Measurements from ENCODE around the gene FHL1.
A peak's percentile ranks its signal among the peaks of the same experiment; 100 is the strongest.

The FHL1 gene

DNA sequence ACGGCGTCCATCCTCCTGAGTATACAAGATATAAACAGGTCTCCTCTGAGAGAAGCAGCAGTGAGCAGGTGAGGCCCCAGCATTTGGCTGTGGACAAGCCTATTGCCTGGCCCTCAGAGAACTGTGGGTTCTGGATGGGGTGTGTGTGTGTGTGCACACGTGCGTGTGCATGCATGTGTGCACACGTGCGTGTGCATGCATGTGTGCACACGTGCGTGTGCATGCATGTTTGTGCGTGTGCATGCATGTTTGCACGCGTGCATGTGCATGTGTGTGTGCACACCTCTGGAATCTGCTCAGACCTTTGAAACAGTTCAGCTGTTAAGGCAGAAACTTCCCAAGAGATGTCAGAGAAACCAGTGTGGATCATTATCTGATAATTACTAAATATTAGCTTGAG is 22.2 kb upstream of the FHL1 start:
- Histone ChIP-seq H3K36me3 (ENCODE audit: control insufficient read depth in 1 of 2, insufficient read depth in 2 of 2, low read length in 2 of 2) (no peaks in the 10 kb centered on the region), H3K9me3 (ENCODE audit: control insufficient read depth in 1 of 2, low read length in 2 of 2) (no peaks in the 10 kb centered on the region), H3K4me3 (ENCODE audit: low read depth in 1 of 2, low read length in 2 of 2) (no peak overlapping the region), H3K27me3 (ENCODE audit: low read depth, low read length) (no peaks in the 10 kb centered on the region), H3K27ac (ENCODE audit: low read length) (no peak overlapping the region), H3K4me1 (ENCODE audit: control insufficient read depth in 1 of 2, insufficient read depth in 2 of 2, low read length in 2 of 2) (no peaks in the 10 kb centered on the region)

DNA sequence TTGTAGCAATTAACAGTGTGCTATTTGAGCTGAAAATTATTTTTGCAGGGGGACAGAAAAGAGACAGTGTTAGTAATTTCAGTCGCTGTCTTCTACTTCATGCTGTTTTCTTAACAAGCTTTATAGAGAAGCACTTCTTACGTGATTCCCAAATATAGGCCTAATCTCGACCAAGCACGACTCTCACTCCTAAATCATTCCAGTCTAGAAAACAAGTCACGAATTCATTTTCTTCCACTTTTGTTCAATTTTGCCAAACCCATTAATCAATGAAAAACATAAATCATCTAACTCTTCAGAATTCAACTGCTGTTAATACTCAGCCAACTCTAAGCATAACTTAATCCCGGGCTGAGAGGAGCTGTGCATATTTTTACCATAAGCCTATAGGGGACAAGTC is 21.0 kb upstream of the FHL1 start:
- H3K4me1 ChIP-seq (ENCODE audit: control insufficient read depth in 1 of 2, insufficient read depth in 2 of 2, low read length in 2 of 2): no peaks in the 10 kb centered on the region
- H3K36me3 ChIP-seq (ENCODE audit: control insufficient read depth in 1 of 2, insufficient read depth in 2 of 2, low read length in 2 of 2): no peaks in the 10 kb centered on the region
- no peaks in the 10 kb centered on the region for H3K27me3 ChIP-seq (ENCODE audit: low read depth, low read length)
- H3K4me3 ChIP-seq (ENCODE audit: low read depth in 1 of 2, low read length in 2 of 2): no peak overlapping the region
- no peaks in the 10 kb centered on the region for H3K9me3 ChIP-seq (ENCODE audit: control insufficient read depth in 1 of 2, low read length in 2 of 2)
- peak overlapping the region; percentile 90 for H3K27ac ChIP-seq (ENCODE audit: low read length)

DNA sequence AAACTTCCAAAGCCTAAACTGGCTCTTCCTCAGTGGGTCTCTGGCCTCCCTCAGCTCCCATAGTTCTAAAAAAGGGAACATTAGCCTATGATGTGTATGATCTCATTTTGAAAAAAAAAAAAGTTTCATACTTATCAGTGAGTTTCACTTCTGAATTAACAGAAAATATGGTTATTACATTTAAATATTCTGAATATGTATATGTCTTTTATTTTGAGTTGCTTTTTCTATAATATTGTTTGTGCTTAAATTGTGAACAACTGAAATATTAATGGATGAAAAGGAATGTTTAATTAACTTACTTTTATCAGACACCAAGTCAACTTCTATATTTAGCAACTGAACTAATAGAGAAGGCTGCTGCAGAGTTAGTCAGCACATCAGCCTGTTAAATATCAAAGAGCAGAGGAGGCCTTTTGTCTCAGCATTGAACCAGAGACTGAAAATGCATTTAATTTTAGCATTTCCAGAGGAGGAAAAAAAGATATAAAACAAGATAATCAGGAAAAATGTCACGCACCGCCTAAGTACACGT is 20.4 kb upstream of the FHL1 start:
- no peaks in the 10 kb centered on the region for H3K9me3 ChIP-seq (ENCODE audit: control insufficient read depth in 1 of 2, low read length in 2 of 2)
- peak overlapping the region; percentile 90 for H3K27ac ChIP-seq (ENCODE audit: low read length)
- H3K4me3 ChIP-seq (ENCODE audit: low read depth in 1 of 2, low read length in 2 of 2): no peak overlapping the region

DNA sequence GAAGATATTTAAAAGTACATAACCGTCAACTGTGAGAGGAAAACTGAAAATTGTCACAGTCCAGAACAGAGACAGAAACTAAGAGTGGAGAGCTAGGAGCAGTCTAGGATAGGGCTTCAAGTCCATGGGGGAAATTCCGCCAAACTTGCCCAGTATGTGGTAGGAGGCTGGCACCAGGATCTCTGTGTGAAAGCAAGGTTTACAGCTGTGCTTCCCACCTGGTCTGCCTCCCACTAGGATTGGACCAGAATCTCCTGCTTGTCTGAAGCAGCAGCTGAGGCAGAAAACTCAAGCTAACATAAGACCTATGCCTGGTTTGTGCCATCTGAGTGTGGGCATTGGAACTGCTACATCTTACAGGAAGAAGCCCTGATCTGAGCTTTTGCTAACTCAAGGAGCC is 18.6 kb upstream of the FHL1 start:
- no peak overlapping the region for H3K4me3 ChIP-seq (ENCODE audit: low read depth in 1 of 2, low read length in 2 of 2)
- H3K27me3 ChIP-seq (ENCODE audit: low read depth, low read length): no peaks in the 10 kb centered on the region
- H3K9me3 ChIP-seq (ENCODE audit: control insufficient read depth in 1 of 2, low read length in 2 of 2): no peaks in the 10 kb centered on the region
- H3K36me3 ChIP-seq (ENCODE audit: control insufficient read depth in 1 of 2, insufficient read depth in 2 of 2, low read length in 2 of 2): no peaks in the 10 kb centered on the region
- H3K4me1 ChIP-seq (ENCODE audit: control insufficient read depth in 1 of 2, insufficient read depth in 2 of 2, low read length in 2 of 2): no peaks in the 10 kb centered on the region
- no peak overlapping the region for H3K27ac ChIP-seq (ENCODE audit: low read length)

More for the DNA sequence above, 20.4 kb upstream of the FHL1 start:
- Histone ChIP-seq H3K36me3 (ENCODE audit: control insufficient read depth in 1 of 2, insufficient read depth in 2 of 2, low read length in 2 of 2) (no peaks in the 10 kb centered on the region), H3K4me1 (ENCODE audit: control insufficient read depth in 1 of 2, insufficient read depth in 2 of 2, low read length in 2 of 2) (no peaks in the 10 kb centered on the region), H3K27me3 (ENCODE audit: low read depth, low read length) (no peaks in the 10 kb centered on the region)

DNA sequence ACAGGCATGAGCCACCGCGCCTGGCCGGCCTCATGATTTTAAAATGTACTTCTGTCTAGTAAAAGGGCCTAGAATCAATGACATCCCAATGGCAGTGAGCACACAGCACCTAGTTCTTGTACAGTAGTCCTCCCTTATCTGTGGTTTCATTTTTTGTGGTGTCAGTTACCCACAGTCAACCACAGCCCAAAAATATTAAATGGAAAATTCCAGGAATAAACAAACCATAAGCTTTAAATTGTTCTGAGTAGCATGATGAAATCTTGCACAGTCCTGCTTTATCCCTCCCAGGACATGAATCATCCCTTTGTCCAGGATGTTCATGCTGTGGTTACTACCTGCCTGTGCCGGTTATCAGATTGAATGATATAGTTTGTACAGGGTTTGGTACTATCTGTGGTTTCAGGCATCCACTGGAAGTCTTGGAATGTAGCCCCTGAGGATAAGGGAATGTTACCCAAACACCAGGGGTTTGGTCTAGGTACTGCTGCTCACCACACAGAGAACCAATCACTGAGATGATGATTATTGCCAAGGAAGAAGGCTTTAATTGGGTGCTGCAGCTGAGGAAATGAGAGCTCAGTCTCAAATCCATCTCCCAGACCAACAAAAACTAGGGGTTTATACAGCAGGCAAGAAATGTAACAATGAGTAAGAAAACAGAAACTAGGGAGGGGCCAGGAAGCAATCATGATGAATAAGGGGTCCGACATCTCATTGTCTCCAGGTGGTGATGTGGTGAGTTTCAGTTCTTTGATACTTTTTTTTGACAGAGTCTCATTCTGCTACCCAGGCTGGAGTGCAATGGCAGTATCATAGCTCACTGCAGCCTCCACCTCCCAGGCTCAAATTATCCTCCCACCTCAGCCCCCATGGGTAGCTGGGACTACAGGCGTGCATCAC is 16.2 kb upstream of the FHL1 start:
- no peaks in the 10 kb centered on the region for H3K27me3 ChIP-seq (ENCODE audit: low read depth, low read length)
- H3K4me1 ChIP-seq (ENCODE audit: control insufficient read depth in 1 of 2, insufficient read depth in 2 of 2, low read length in 2 of 2): no peaks in the 10 kb centered on the region
- H3K36me3 ChIP-seq (ENCODE audit: control insufficient read depth in 1 of 2, insufficient read depth in 2 of 2, low read length in 2 of 2): no peaks in the 10 kb centered on the region
- H3K9me3 ChIP-seq (ENCODE audit: control insufficient read depth in 1 of 2, low read length in 2 of 2): no peaks in the 10 kb centered on the region
- no peak overlapping the region for H3K4me3 ChIP-seq (ENCODE audit: low read depth in 1 of 2, low read length in 2 of 2)
- H3K27ac ChIP-seq (ENCODE audit: low read length): no peak overlapping the region

DNA sequence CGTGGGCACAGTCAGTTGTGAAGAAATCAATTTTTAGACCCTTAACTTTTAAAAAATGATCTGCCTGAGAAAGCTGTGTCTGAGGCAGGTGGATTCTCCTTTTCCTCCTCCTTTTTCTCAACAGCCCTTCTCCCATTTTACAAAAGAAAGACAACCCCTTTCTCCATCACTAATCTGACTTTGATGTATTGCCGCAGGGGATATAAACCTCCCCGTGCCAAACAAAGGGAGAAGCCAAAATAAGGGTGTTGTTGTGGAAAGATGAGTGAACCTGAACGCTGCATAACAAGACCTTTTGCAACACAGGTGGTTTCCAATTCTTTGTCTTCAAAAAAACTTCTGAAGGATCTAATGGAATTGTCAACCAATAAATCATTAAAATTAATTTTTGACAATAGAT is 8.4 kb upstream of the FHL1 start:
- no peaks in the 10 kb centered on the region for H3K9me3 ChIP-seq (ENCODE audit: control insufficient read depth in 1 of 2, low read length in 2 of 2)
- no peaks in the 10 kb centered on the region for H3K27me3 ChIP-seq (ENCODE audit: low read depth, low read length)
- no peaks in the 10 kb centered on the region for H3K36me3 ChIP-seq (ENCODE audit: control insufficient read depth in 1 of 2, insufficient read depth in 2 of 2, low read length in 2 of 2)
- no peaks in the 10 kb centered on the region for H3K4me1 ChIP-seq (ENCODE audit: control insufficient read depth in 1 of 2, insufficient read depth in 2 of 2, low read length in 2 of 2)
- no peak overlapping the region for H3K4me3 ChIP-seq (ENCODE audit: low read depth in 1 of 2, low read length in 2 of 2)
- no peak overlapping the region for H3K27ac ChIP-seq (ENCODE audit: low read length)

DNA sequence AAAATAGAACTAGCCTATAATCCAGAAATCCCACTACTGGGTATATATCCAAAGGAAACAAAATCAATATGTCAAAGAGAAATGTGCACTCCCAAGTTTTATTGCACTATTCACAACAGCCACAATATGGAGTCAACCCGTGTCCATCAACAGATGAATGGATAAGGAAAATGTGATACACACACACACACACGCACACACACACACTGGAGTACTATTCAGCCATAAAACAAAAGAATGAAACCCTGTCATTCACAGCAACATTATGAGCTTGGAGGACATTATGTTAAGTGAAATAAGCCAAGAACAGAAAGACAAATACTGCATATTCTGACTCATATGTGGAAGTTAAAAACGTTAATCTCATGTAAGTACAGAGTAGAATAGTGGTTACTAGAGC is 5.8 kb upstream of the FHL1 start:
- H3K27me3 ChIP-seq (ENCODE audit: low read depth, low read length): no peaks in the 10 kb centered on the region
- no peaks in the 10 kb centered on the region for H3K4me1 ChIP-seq (ENCODE audit: control insufficient read depth in 1 of 2, insufficient read depth in 2 of 2, low read length in 2 of 2)
- no peaks in the 10 kb centered on the region for H3K9me3 ChIP-seq (ENCODE audit: control insufficient read depth in 1 of 2, low read length in 2 of 2)
- no peak overlapping the region for H3K4me3 ChIP-seq (ENCODE audit: low read depth in 1 of 2, low read length in 2 of 2)
- H3K27ac ChIP-seq (ENCODE audit: low read length): no peak overlapping the region
- no peaks in the 10 kb centered on the region for H3K36me3 ChIP-seq (ENCODE audit: control insufficient read depth in 1 of 2, insufficient read depth in 2 of 2, low read length in 2 of 2)

DNA sequence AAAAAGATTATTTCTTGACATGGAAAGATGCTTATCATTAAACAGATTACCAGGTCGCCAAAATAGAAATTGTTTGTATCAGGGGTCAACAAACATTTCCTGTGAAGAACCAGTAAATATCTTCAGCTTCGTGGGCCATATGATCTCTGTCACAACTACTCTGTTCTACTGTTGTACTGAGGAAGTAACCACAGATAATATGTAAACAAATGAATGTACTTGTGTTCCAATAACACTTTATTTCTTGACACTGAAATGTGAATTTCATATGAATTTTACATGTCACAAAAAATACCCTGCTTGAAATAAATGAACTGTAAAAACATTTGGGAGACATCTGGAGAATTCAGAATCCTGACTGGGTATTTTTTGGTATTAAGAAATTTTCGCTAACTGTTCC is 4.7 kb upstream of the FHL1 start:
- no peaks in the 10 kb centered on the region for H3K4me1 ChIP-seq (ENCODE audit: control insufficient read depth in 1 of 2, insufficient read depth in 2 of 2, low read length in 2 of 2)
- H3K9me3 ChIP-seq (ENCODE audit: control insufficient read depth in 1 of 2, low read length in 2 of 2): no peaks in the 10 kb centered on the region
- H3K4me3 ChIP-seq (ENCODE audit: low read depth in 1 of 2, low read length in 2 of 2): no peak overlapping the region
- H3K36me3 ChIP-seq (ENCODE audit: control insufficient read depth in 1 of 2, insufficient read depth in 2 of 2, low read length in 2 of 2): no peaks in the 10 kb centered on the region
- no peak overlapping the region for H3K27ac ChIP-seq (ENCODE audit: low read length)
- H3K27me3 ChIP-seq (ENCODE audit: low read depth, low read length): no peaks in the 10 kb centered on the region

DNA sequence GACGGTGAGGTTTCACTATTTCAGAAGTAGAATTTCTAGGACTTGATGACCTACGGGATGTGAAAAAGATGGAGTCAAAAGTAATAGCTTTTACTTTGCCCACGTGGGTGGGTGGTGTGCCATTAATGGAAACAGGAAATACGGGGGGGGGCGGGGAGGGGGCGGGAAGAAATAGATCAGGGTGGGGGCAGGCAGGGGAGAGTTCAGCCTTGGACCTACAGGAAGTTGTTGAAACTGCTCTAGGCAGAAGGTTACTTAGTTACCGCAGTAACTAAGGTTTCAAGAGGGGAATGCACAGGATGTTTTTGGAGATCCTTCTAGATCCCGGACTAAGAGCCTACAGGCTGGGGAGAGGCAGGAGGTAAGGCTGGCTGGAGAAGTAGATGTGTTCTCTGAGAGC is 3.6 kb upstream of the FHL1 start:
- Histone ChIP-seq H3K36me3 (ENCODE audit: control insufficient read depth in 1 of 2, insufficient read depth in 2 of 2, low read length in 2 of 2) (no peaks in the 10 kb centered on the region), H3K9me3 (ENCODE audit: control insufficient read depth in 1 of 2, low read length in 2 of 2) (no peaks in the 10 kb centered on the region), H3K27ac (ENCODE audit: low read length) (no peak overlapping the region), H3K4me3 (ENCODE audit: low read depth in 1 of 2, low read length in 2 of 2) (no peak overlapping the region), H3K4me1 (ENCODE audit: control insufficient read depth in 1 of 2, insufficient read depth in 2 of 2, low read length in 2 of 2) (no peaks in the 10 kb centered on the region), H3K27me3 (ENCODE audit: low read depth, low read length) (no peaks in the 10 kb centered on the region)

DNA sequence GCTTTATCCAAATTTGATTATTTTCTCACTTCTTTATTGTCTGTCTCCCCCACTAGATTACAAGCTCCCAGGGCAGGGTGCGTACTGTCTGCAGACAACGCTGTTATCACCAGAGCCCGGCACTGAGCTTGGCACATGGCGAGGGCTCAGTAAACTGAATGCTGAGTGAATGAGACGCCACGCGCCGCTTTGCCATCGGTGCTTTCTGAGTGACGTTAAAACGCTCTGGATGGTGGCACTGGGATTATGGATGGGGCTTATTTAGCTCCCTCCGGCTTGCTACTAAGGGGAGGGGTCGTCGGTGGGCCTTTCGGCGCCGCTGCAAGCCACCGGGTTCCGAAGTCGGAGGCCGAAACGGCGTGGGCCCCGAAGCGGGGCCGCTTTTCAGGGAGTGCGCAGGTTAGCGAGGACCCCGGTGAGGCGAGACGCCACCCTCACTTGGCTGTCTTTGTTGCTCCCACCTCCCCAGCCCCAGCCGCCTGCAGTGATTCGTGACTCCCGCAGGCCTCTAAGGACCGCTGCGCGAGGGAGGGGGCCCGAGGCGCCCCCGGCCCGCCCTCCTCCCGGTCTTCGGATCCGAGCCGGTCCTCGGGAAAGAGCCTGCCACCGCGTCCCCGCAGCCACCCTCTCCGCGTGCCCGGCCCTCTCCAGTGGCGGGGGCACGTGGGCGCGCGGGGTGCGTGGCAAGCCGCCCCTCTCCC is 569 bp upstream of the FHL1 start:
- no peaks in the 10 kb centered on the region for H3K4me1 ChIP-seq (ENCODE audit: control insufficient read depth in 1 of 2, insufficient read depth in 2 of 2, low read length in 2 of 2)
- H3K27me3 ChIP-seq (ENCODE audit: low read depth, low read length): no peaks in the 10 kb centered on the region
- no peaks in the 10 kb centered on the region for H3K9me3 ChIP-seq (ENCODE audit: control insufficient read depth in 1 of 2, low read length in 2 of 2)
- H3K27ac ChIP-seq (ENCODE audit: low read length): peak overlapping the region; percentile 63
- no peaks in the 10 kb centered on the region for H3K36me3 ChIP-seq (ENCODE audit: control insufficient read depth in 1 of 2, insufficient read depth in 2 of 2, low read length in 2 of 2)
- H3K4me3 ChIP-seq (ENCODE audit: low read depth in 1 of 2, low read length in 2 of 2): peak overlapping the region; percentile 46 to 56

DNA sequence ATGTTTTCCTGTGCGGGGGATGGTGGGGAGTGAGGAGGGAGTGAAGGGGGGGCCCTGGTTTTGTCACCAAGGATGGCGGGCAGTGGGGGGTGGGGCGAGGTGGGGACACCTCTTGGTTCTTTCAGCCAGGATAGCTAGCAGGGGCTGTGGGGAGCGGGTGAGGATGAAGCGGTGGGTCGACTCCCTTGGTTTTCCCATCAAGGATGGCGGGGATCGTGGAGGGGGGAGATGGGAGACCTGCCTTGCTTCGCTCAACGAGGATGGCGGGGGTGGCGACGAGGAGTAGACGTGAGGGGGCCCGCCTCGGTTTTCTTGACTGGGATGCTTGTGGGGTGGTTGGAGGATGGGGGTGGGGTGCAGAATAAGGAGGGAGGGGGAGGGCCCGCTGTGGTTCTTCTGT is 643 bp downstream of the FHL1 start:
- Histone ChIP-seq H3K4me1 (ENCODE audit: control insufficient read depth in 1 of 2, insufficient read depth in 2 of 2, low read length in 2 of 2) (no peaks in the 10 kb centered on the region), H3K27ac (ENCODE audit: low read length) (peak overlapping the region; percentile 93), H3K9me3 (ENCODE audit: control insufficient read depth in 1 of 2, low read length in 2 of 2) (no peaks in the 10 kb centered on the region), H3K36me3 (ENCODE audit: control insufficient read depth in 1 of 2, insufficient read depth in 2 of 2, low read length in 2 of 2) (no peaks in the 10 kb centered on the region), H3K27me3 (ENCODE audit: low read depth, low read length) (no peaks in the 10 kb centered on the region), H3K4me3 (ENCODE audit: low read depth in 1 of 2, low read length in 2 of 2) (peak overlapping the region; percentile 67 to 71)

Measured in muscle layer of duodenum (tissue), 2 donors.